Epithelial cell of esophagus (primary cell): ENCODE data around the gene CLIC5.

Experiments used
- DNase-seq: peaks from one replicate; pipeline ENCODE4 v3.0.0; 2010; ENCODE audit warnings: low read depth
- H3K4me3 ChIP-seq: 2 replicates; pipeline ENCODE4 v1.5.1; 2011; ENCODE audit warnings: mild to moderate bottlenecking, low read length, control low read depth
- CTCF ChIP-seq: IDR thresholded peaks from 2 replicates; pipeline ENCODE4 v1.5.1; 2011; ENCODE audit warnings: low read depth, mild to moderate bottlenecking, low read length, control low read depth, inconsistent platforms; ENCODE audit not compliant: insufficient read depth; ENCODE audit errors: missing control alignments

CLIC5 gene

GRCh38 chr6:46015119-46015968 is at the start of gene CLIC5:
CLIC5 (minus strand) TSS chr6:46015860; CDS start chr6:46015542, 318 bp downstream.
- H3K4me3 ChIP-seq, result peak within 1 kb of the TSS; percentile 8
- DNase-seq, result no peak

GRCh38 chr6:46062991-46063390 is 47.3 kb upstream of the CLIC5 start:
- H3K4me3 ChIP-seq, result no peak overlapping the region
- no peak for TF ChIP-seq CTCF
- DNase-seq, result no peak

More at GRCh38 chr6:46015119-46015968, at the start of gene CLIC5:
- TF ChIP-seq CTCF, result no peak

GRCh38 chr6:46062312-46062711 is 46.7 kb upstream of the CLIC5 start:
- no peak for TF ChIP-seq CTCF
- H3K4me3 ChIP-seq, result no peak overlapping the region
- DNase-seq, result no peak

GRCh38 chr6:46061497-46061896 is 45.8 kb upstream of the CLIC5 start:
- no peak for DNase-seq
- no peak overlapping the region for H3K4me3 ChIP-seq
- no peak for TF ChIP-seq CTCF

GRCh38 chr6:46059608-46060007 is 43.9 kb upstream of the CLIC5 start:
- no peak for TF ChIP-seq CTCF
- H3K4me3 ChIP-seq, result no peak overlapping the region
- no peak for DNase-seq

- no peak overlapping the region for H3K4me3 ChIP-seq
- no peak for DNase-seq
- TF ChIP-seq CTCF, result no peak
Measured at GRCh38 chr6:46058951-46059350, 43.3 kb upstream of the CLIC5 start.

- no peak overlapping the region for H3K4me3 ChIP-seq
- no peak for DNase-seq
- no peak for TF ChIP-seq CTCF
Measured at GRCh38 chr6:46057792-46058191, 42.1 kb upstream of the CLIC5 start.
